KMS-11 (cell line): ENCODE measurements around the gene VAV2.

Experiments
- H2AFZ ChIP-seq: fragments of 200-600 bp; sonication (generic); 2 replicates; pipeline ENCODE4 v1.6.1; 2016; ENCODE audit warnings: antibody characterized with exemption, mixed run types, low read depth
- H3K27ac ChIP-seq: fragments of 200-600 bp; sonication (generic); 2 replicates; pipeline ENCODE4 v1.6.1; 2016; ENCODE audit warnings: mild to moderate bottlenecking, mixed run types
- H3K27me3 ChIP-seq: fragments of 200-600 bp; sonication (generic); 2 replicates; pipeline ENCODE4 v1.6.1; 2017; ENCODE audit warnings: mild to moderate bottlenecking, low read depth, mixed run types, moderate library complexity; ENCODE audit not compliant: insufficient read depth
- H3K36me3 ChIP-seq: fragments of 200-600 bp; sonication (generic); 2 replicates; pipeline ENCODE4 v1.6.1; 2017; ENCODE audit warnings: mild to moderate bottlenecking, mixed run types; ENCODE audit not compliant: insufficient read depth
- H3K4me1 ChIP-seq: fragments of 200-600 bp; sonication (generic); 2 replicates; pipeline ENCODE4 v1.6.1; 2016; ENCODE audit warnings: mild to moderate bottlenecking, low read depth, mixed run types; ENCODE audit not compliant: poor library complexity, severe bottlenecking
- H3K4me2 ChIP-seq: fragments of 200-600 bp; sonication (generic); 2 replicates; pipeline ENCODE4 v1.7.0; 2016; ENCODE audit warnings: mild to moderate bottlenecking, mixed run types
- H3K4me3 ChIP-seq: fragments of 200-600 bp; sonication (generic); IDR thresholded peaks from 2 replicates; pipeline ENCODE4 v1.6.1; 2017; ENCODE audit warnings: low read depth, low read length, mixed read lengths; ENCODE audit not compliant: insufficient read depth
- H3K79me2 ChIP-seq: fragments of 200-600 bp; sonication (generic); 2 replicates; pipeline ENCODE4 v1.6.1; 2016; ENCODE audit warnings: low read depth, mixed run types; ENCODE audit not compliant: insufficient read depth
- H3K9ac ChIP-seq: fragments of 200-600 bp; sonication (generic); 2 replicates; pipeline ENCODE4 v1.6.1; 2016; ENCODE audit warnings: mild to moderate bottlenecking, mixed run types
- H4K20me1 ChIP-seq: fragments of 200-600 bp; sonication (generic); 2 replicates; pipeline ENCODE4 v1.6.1; 2016; ENCODE audit warnings: mild to moderate bottlenecking, mixed run types; ENCODE audit not compliant: insufficient read depth
- TF ChIP-seq, protein P1 (sequence below): fragments of 200-600 bp; sonication (generic); conservative IDR thresholded peaks from 2 replicates; pipeline ENCODE4 v1.6.1; 2017; ENCODE audit warnings: low read depth, mild to moderate bottlenecking, antibody characterized with exemption, low read length, moderate library complexity, mixed read lengths

The VAV2 gene

DNA sequence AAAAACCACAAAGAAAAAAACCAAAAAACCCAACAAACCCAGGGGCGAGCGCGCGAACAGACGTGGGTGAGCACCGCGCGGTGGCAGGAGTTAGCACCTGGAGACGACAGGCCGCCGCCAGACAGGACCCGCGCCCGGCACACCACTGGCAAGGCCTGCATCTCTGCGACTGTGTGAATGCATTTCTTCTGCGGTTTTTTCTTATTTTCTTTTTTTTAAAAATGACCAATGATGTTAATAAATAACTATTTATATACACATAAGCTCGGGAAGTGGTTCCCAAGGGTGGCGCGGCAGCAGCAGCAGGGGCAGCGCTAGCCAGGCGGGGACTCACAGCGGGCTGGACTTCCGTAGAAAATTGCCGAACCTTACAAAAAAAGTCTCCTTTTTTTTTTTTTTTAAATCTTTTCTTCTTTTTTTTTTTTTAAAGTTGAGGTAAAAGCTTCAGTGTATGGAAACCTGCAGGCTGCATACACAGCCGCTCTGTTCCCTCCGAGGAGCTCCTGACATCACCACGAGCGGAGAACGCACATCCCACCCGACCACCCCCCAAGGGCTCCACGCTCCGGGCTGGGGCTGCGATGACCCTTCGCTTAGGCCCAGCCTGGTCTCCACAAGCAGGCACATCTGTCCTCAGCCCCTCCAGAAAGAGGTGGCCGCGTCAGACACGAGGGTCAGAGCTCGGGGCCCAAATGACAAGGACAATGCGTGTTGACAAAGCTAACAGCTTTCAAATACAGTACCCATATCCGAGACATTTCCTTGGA is 40.5 kb upstream of the VAV2 start:
- Histone ChIP-seq H3K79me2 (no peaks in the 10 kb centered on the region), H3K27ac (no peak overlapping the region), H3K9ac (no peak overlapping the region), H3K4me2 (peak overlapping the region; percentile 79; the same call in 1 of the 2 replicates), H3K27me3 (no peaks in the 10 kb centered on the region), H4K20me1 (no peaks in the 10 kb centered on the region), H3K36me3 (no peaks in the 10 kb centered on the region), H2AFZ (no peak overlapping the region), H3K4me1 (peaks cover 32% of the 10 kb centered on the region), H3K4me3 (no peak overlapping the region)
- TF ChIP-seq, protein P1, sequence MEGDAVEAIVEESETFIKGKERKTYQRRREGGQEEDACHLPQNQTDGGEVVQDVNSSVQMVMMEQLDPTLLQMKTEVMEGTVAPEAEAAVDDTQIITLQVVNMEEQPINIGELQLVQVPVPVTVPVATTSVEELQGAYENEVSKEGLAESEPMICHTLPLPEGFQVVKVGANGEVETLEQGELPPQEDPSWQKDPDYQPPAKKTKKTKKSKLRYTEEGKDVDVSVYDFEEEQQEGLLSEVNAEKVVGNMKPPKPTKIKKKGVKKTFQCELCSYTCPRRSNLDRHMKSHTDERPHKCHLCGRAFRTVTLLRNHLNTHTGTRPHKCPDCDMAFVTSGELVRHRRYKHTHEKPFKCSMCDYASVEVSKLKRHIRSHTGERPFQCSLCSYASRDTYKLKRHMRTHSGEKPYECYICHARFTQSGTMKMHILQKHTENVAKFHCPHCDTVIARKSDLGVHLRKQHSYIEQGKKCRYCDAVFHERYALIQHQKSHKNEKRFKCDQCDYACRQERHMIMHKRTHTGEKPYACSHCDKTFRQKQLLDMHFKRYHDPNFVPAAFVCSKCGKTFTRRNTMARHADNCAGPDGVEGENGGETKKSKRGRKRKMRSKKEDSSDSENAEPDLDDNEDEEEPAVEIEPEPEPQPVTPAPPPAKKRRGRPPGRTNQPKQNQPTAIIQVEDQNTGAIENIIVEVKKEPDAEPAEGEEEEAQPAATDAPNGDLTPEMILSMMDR, result no peak

DNA sequence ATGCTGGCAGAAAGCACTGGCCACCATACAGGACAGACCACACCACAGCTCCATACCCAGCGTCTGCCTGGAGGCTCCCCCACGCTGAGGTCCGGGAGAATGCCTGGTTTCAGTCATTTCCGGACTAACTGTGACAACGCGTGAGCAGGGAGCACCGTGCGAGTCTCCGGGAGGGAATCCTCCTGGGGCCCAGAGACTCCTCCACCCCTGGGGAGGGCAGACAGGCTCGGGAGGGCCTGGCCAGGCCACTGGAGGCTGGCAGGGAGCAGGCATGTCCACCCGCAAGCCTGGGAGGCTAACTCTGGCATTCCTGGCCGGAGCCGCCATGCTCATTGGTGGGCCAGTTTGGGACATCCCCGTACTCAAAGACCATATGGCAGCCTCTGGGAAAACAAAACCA is 39.7 kb upstream of the VAV2 start:
- Histone ChIP-seq H3K4me2 (peak overlapping the region; percentile 79), H3K4me1 (peaks cover 32% of the 10 kb centered on the region), H3K27ac (no peak overlapping the region), H2AFZ (no peak overlapping the region), H3K27me3 (no peaks in the 10 kb centered on the region), H3K79me2 (no peaks in the 10 kb centered on the region), H3K36me3 (no peaks in the 10 kb centered on the region), H3K9ac (no peak overlapping the region), H4K20me1 (no peaks in the 10 kb centered on the region), H3K4me3 (no peak overlapping the region)
- TF ChIP-seq, protein P1, result no peak

DNA sequence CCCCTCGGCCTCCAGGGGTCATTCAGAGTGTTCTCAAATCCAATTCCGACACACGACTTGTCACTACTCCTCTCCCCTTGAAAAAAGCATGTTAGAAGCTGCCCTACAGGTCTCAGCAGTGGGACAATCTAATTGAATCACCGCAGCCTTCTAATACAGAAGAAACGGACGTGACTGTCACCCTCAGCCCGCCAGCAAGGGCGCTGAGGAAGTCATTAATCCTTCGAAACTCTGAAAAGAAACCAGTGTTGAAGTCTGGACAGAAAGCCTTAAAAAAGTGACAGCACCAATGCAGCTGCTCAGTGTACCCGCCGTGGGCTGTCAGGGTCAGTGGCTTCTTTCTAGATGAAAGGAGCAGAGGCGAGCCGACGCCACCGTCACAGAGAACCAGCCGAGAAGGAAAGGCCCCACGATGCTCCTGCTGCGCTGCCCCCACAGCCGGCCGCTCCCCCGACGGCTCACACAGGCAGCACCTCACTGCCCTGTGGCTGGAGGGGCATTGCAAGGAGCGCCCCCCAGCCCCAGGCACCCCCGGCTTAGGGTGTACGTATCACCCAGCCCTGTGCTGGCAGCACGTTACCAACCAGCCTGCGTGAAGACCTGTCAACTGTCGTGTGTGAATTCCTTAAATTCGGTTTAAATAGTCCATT is 38.8 kb upstream of the VAV2 start:
- H3K79me2 ChIP-seq, result no peaks in the 10 kb centered on the region
- peak overlapping the region; percentile 79 for H3K4me2 ChIP-seq
- H4K20me1 ChIP-seq, result no peaks in the 10 kb centered on the region
- TF ChIP-seq, protein P1, result no peak
- no peaks in the 10 kb centered on the region for H3K36me3 ChIP-seq
- peaks cover 32% of the 10 kb centered on the region for H3K4me1 ChIP-seq
- peak overlapping the region; percentile 23; the same call in 1 of the 2 replicates for H2AFZ ChIP-seq
- H3K27ac ChIP-seq, result no peak overlapping the region; the same call in 1 of the 2 replicates
- no peaks in the 10 kb centered on the region for H3K27me3 ChIP-seq
- no peak overlapping the region for H3K4me3 ChIP-seq
- no peak overlapping the region; the same call in 1 of the 2 replicates for H3K9ac ChIP-seq

DNA sequence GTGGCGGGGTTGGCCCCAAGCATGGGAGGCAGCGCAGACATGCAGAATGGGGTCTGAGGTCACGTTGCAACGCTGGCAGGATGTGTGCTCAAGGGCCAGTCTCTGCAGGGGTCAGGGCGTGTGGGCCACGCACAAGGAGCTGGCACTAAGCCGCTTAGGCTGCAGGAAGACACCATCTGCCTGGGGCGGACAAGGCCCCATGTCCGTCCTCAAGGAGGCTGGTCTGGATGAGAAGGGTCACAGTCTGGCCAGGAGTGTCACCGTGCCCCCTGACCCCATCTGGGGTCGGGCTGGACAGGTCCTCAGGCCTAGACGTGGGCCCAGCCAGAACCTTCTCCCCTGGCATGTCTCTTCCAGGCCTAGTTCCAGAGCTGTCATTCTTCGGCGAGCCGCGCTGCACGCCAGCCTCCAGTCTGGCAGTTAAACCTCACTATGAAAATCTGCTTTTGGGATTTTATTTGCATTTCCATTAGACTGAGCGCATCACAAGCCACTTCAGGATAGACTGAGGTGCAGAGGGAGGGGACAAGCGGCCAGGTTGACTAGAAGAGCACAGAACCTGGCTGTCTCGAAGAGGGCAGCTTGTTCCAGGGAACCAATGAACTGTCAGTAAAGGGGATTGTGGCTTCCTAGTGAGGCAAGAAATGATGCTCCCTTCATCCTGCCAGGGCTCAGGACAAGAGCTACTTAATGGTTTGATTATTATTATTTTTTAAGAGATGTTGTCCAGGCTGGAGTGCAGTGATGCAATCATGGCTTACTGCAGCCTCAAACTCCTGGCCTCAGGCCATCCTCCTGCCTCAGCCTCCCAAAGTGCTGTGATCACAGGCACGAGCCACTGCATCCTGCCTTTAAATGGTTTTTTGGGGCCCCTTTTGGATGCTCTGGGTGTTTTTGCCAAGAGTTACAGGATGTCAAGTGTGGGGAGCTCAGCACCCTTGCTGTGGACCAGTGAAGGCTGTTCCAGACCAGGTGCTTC is 37.4 kb upstream of the VAV2 start:
- Histone ChIP-seq H3K4me1 (peaks cover 32% of the 10 kb centered on the region), H4K20me1 (no peaks in the 10 kb centered on the region), H3K4me3 (no peak overlapping the region), H3K27ac (no peak overlapping the region), H2AFZ (no peak overlapping the region), H3K36me3 (no peaks in the 10 kb centered on the region), H3K27me3 (no peaks in the 10 kb centered on the region), H3K9ac (no peak overlapping the region), H3K4me2 (peak overlapping the region; percentile 79; the same call in 1 of the 2 replicates), H3K79me2 (no peaks in the 10 kb centered on the region)
- TF ChIP-seq, protein P1, result no peak
